HCT116 (cell line): ENCODE results near the gene ACSL6.

ENCODE experiments used
- CEBPB ChIP-seq: IDR thresholded peaks from 2 replicates; pipeline ENCODE4 v1.6.1; 2012; ENCODE audit warnings: low read depth
- CTCF ChIP-seq, 3 experiments: fragments of 200-600 bp in 1 of 3; sonication (generic) in 1 of 3; IDR thresholded peaks in 2 of 3; conservative IDR thresholded peaks in 1 of 3; 2 replicates each; pipeline ENCODE4 v1.5.1; 2012 to 2017; ENCODE audit warnings: low read depth in 2 of 3, low read length in 2 of 3, antibody characterized with exemption in 1 of 3, borderline replicate concordance in 1 of 3, control low read depth in 1 of 3, mild to moderate bottlenecking in 1 of 3, mixed read lengths in 1 of 3, mixed run types in 1 of 3, moderate library complexity in 1 of 3; ENCODE audit not compliant: insufficient read depth in 1 of 3
- EZH2 ChIP-seq: fragments of 200-600 bp; sonication (generic); IDR thresholded peaks from 2 replicates; pipeline ENCODE4 v1.6.1; 2017; ENCODE audit warnings: antibody characterized with exemption, mixed run types
- FOSL1 ChIP-seq: IDR thresholded peaks from 2 replicates; pipeline ENCODE4 v1.6.1; 2012; ENCODE audit warnings: low read depth
- JUND ChIP-seq: IDR thresholded peaks from 2 replicates; pipeline ENCODE4 v1.6.1; 2012
- POLR2A ChIP-seq: IDR thresholded peaks from 2 replicates; pipeline ENCODE4 v1.7.0; 2011; ENCODE audit warnings: borderline replicate concordance; ENCODE audit not compliant: insufficient read depth, insufficient read length; ENCODE audit errors: extremely low read depth
- POLR2AphosphoS5 ChIP-seq: IDR thresholded peaks from 2 replicates; pipeline ENCODE4 v1.6.1; 2011; ENCODE audit warnings: mild to moderate bottlenecking, low read depth, low read length, moderate library complexity
- SIN3A ChIP-seq: IDR thresholded peaks from 2 replicates; pipeline ENCODE4 v1.6.1; 2012; ENCODE audit warnings: low read depth
- SRF ChIP-seq: IDR thresholded peaks from 2 replicates; pipeline ENCODE4 v1.6.1; 2012; ENCODE audit warnings: low read depth
- TCF7L2 ChIP-seq: IDR thresholded peaks from 2 replicates; pipeline ENCODE4 v1.7.0; 2011; ENCODE audit warnings: borderline replicate concordance, inconsistent platforms; ENCODE audit not compliant: insufficient read depth, insufficient read length; ENCODE audit errors: extremely low read depth
- YY1 ChIP-seq: IDR thresholded peaks from 2 replicates; pipeline ENCODE4 v1.6.1; 2011; ENCODE audit warnings: low read length, low read depth, moderate library complexity, mild to moderate bottlenecking; ENCODE audit not compliant: insufficient replicate concordance; ENCODE audit errors: extremely low read depth

GRCh38 chr5:132050136-132050535, 38.7 kb upstream of the ACSL6 start:
- TF ChIP-seq POLR2A (no peak), SRF (no peak), CTCF (IDR thresholded peaks at IDR 0.05 in 2 of 3, conservative IDR thresholded peaks at IDR 0.05 in 1 of 3; ENCODE audit: borderline replicate concordance in 1 of 3, insufficient read depth in 1 of 3, low read depth in 2 of 3, low read length in 2 of 3) (no peak), CEBPB (no peak), YY1 (no peak), POLR2AphosphoS5 (no peak), JUND (no peak), EZH2 (no peak), TCF7L2 (no peak), FOSL1 (no peak), SIN3A (no peak)
